HG03045 (cell line): ENCODE measurements around the gene BABAM2.

Experiments used
- ATAC-seq: cut with Tn5 transposase; IDR thresholded peaks from one replicate; pipeline ENCODE4 v1.9.1; 2021; ENCODE audit warnings: mild to moderate bottlenecking, moderate library complexity; ENCODE audit not compliant: unreplicated experiment

Gene BABAM2

DNA sequence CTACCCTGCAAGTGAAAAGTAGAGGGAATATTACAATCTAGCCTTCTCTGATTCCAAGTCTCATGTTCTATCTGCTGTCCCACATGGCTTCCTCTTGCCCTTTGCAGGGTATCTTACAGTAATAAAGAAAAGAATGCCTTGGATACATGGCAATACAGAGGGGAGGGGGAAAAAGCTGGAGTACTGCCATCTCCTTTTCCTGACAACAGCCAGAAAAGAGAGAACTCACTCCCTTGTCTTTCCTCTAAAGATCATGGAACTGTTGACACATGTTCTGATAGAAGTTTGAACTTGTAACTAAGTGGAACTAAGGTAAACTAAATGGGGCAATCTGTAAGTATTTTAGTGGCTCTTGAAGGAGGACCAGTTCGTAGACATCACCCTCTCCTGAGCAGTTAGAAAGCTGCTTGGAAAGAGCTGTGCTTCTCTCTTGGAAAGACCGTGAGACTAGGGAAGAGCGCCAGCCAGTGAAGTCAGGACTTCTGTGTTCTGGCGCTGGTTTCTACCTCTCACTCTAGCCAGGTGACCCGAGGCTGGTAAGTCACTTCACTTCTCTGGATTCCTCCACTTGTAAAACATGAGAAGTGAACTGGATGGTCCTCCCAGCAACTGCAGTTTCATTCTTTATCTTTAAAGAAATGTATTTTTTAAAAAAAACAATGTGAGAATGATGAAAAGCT is 259.8 kb downstream of the BABAM2 start:
- no peak for ATAC-seq

- ATAC-seq, result no peak
These were observed 260.5 kb downstream of the BABAM2 start for GRCh38 chr2:28150994-28151393.

GRCh38 chr2:28152585-28153280 is 262.2 kb downstream of the BABAM2 start:
- ATAC-seq, result no peak

GRCh38 chr2:28153851-28154250 is 263.3 kb downstream of the BABAM2 start:
- ATAC-seq, result no peak

DNA sequence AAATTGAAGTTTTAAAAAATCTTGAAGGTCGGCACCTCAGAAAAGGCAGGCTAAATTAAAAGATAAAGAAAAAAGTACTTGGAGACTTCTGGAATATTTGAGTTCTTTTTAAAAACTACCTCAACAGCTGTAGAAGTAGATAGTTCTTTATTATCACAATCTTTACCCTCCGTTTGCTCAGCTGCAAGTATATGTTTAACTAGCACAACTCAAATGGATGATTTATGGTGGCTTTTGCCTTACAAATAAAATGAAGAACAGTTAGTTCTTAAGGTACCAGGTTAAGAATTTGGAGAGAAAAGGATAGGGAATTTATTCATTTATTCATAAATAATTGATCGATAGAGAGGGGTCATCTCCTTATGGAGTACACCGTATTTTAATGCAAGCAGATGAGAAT is 264.6 kb downstream of the BABAM2 start:
- no peak for ATAC-seq

DNA sequence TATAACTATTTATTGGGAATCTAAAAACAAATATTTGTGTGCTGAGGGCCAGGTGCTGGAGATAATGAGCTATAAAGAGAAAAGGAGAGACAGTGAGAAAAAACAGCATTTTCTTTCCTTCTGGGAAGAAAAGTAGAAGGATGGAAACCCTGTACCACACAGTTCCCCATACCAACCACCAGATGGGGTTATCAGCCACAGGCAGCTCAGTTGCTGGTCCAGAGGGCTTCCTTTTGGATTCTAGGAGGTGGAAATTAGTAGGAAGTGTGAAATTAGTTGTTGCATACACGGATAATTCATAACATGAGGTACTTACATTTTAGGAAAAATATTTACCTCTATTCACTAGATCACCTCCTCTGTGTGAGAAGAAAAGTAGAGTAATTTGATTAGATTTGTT is 265.1 kb downstream of the BABAM2 start:
- no peak for ATAC-seq

DNA sequence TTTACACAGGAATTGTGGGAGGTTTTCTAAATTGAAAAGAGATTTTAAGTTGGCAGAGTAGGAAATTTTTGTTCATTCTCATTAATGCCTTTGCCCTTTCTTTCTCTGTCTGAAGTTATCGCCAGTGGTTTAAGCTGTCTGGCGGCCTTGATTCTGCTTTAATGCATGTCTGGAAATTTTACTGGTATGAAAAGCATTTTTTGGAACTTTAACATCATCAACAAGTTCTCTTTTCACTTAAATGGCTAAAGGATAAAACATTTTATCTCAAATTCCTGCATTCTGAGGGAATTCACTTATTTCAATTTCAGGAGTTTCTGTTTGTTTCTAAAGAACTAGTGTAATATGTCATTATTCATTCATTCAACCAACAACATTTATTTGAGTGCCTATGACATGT is 268.3 kb downstream of the BABAM2 start:
- ATAC-seq, result no peak

- no peak for ATAC-seq
These were observed 270.5 kb downstream of the BABAM2 start for GRCh38 chr2:28160986-28161425.

GRCh38 chr2:28161466-28161865 is 270.9 kb downstream of the BABAM2 start:
- no peak for ATAC-seq

DNA sequence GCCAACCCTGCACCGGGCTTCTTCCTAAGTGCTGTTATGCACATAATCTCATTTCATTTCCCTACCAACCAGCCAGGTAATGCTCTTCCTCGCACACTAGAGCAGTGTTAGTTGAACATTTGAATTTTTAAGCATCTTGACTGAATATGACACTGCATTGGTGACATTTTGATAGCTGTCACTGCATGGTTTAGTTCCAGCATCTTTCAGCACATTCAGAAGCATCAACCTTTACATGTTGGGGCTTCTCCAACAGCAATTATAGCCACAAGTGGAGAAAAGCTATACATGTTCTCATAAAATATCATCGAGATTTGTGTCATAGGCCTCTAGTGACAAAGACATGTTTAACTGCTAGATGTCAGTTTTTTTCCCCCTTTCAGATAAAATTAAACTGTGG is 272.0 kb downstream of the BABAM2 start:
- no peak for ATAC-seq

- ATAC-seq, result no peak
These were observed 272.5 kb downstream of the BABAM2 start for GRCh38 chr2:28163028-28163427.

- ATAC-seq, result no peak
These were observed 273.2 kb downstream of the BABAM2 start for GRCh38 chr2:28163627-28164279.

- ATAC-seq, result no peak
These were observed 273.8 kb downstream of the BABAM2 start for GRCh38 chr2:28164280-28164801.

DNA sequence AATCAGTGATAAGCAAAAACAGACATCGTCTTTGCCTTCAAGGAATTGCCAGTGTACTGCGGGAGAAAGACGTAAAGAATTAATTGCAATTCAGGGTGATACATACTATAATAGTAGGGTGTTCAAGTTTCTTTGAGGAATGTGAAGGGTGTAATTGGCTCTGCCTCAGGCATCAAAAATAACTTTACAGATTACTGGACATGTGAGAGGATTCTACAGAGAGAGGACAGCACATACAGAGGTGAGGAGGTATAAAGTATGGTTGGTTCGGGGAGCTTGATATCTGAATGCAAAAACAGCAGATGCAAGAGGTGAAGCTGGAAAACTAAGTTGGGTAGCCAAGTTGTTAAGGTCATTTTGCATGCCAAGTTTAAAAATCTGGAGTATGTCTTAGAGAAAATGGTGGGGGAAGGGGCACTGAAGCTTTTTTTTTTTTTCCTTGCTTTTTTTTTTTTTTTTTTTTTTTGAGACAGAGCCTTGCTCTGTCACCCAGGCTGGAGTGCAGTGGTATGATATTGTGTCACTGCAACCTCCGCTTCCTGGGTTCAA is 274.6 kb downstream of the BABAM2 start:
- ATAC-seq, result no peak

DNA sequence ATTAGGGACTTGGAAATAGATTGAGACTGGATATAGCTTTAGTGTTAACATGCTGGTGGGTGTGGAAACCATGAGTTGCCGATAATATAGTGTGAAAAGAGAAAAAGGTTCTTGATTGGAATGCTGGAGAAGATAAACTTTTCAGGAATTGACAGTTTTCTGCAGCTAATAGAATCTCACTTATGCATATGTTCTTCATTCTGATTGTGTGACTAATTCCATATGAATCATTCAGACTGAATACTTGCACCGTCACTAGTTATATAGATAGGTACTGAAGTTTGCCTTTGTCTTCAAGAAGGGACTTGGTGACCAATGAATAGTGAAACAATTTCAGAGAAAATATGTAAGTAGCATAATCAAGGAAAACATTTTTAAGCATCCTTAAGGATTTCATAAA is 276.4 kb downstream of the BABAM2 start:
- no peak for ATAC-seq

- ATAC-seq, result no peak
These were observed 277.8 kb downstream of the BABAM2 start for GRCh38 chr2:28168376-28168775.

GRCh38 chr2:28169492-28169891 is 279.0 kb downstream of the BABAM2 start:
- ATAC-seq, result no peak

GRCh38 chr2:28172114-28172898 is 281.8 kb downstream of the BABAM2 start:
- ATAC-seq, result no peak

DNA sequence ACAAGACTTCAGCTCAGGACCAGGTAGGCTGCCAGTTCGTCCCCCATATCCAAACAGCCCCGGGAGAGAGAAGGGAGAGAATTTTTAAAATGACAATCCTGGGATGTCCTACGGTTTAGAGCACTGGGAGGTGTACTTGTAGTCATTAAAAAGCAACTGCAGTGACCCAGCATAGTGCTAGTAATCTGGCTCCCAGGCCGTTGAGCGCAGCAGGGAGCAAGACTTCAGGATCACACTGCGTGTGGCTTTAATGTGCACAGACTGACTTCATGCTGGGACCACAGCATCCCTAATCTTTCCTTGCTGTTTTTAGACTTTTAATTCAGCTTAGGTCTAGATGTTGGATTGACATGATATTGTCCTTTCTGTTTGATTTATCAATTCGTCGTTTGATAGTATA is 282.8 kb downstream of the BABAM2 start:
- ATAC-seq, result no peak

DNA sequence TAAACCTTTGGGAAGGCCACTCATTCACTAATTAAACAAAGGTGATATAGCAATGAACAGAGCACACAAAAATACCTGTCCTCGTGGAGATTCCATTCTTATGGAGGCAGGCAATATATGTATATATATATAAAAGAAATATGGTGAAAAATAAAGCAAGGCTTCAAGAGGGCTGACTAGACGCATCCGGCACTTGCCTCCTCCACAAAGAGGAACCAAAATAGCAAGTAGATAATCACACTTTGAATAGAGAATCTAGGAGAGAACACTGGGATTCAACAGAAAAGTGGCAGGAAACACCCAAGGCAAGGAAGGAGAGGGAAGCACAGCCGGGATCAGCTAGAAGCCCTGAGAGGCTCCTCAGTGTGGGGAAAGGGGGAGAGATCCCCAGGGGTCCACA is 283.7 kb downstream of the BABAM2 start:
- no peak for ATAC-seq

DNA sequence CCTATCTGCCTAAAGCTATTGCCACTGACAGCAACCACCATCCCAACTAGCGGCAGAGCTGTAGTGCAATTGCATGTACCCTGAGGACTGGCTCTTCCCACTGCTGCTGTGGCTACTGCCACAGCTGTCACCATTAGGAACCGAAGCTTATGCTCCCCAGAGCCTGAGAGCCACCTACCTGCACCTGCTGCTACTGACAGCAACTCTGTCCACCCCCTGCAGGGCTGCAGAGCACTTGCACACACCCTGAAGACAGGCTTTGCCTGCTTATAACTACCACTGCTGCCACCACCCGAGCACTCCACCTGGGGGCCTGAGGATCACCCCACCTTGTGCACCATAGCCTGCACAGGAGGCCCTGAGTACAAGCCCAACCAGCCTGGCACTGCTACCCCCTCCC is 284.5 kb downstream of the BABAM2 start:
- no peak for ATAC-seq
